ENCODE results near the gene CASP8.

DNA sequence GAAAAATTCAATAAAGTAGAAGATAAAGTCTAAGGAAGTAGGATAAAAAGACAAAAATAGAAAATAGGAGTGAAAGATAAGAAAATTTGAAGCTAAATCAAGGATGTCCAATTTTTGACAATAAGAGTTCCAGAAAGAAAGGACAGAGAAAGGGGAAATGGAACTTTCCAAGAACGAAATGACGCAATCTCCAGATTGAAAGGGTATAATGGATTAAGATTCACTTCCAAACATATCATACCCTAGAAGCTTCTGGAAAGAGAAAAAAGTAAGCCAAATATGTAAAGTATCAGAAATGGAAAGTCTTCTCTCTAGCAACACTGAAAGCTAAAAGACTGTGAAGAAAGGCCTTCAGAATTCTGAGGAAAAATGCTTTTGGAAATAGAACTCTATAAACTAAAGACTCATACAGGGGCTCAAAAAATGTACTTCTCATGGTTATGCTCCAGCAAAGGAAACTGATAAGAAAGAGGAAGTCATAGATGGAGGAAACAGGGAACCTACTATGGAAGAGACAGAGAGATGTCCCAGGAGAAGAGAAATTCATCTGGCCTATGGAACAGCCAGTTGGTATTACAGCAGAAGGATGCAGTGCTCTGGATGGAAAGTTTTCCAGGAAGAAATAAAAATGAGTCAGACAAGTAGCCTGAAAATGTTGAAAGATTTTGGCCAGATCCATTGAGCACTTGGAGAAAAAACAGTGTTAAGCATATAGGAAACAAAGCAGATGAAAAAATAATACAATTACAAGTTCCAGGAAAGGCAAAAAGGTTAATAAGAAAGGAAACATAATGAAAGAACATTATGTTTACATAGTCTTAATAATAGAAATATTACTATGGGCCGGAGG, 20.1 kb downstream of the CASP8 start:
- no peak for TF ChIP-seq ARNTL (CRISPR knock-in tag; IDR thresholded peaks at IDR 0.05; ENCODE audit: borderline replicate concordance, low read depth)
- no peak for TF ChIP-seq ISL1 (CRISPR knock-in tag; IDR thresholded peaks at IDR 0.05)
- no peak for TF ChIP-seq TOX (CRISPR knock-in tag; IDR thresholded peaks at IDR 0.05; ENCODE audit: borderline replicate concordance)
- TF ChIP-seq ZC3H10 (CRISPR knock-in tag; IDR thresholded peaks at IDR 0.05), result no peak
- TF ChIP-seq, protein P1, sequence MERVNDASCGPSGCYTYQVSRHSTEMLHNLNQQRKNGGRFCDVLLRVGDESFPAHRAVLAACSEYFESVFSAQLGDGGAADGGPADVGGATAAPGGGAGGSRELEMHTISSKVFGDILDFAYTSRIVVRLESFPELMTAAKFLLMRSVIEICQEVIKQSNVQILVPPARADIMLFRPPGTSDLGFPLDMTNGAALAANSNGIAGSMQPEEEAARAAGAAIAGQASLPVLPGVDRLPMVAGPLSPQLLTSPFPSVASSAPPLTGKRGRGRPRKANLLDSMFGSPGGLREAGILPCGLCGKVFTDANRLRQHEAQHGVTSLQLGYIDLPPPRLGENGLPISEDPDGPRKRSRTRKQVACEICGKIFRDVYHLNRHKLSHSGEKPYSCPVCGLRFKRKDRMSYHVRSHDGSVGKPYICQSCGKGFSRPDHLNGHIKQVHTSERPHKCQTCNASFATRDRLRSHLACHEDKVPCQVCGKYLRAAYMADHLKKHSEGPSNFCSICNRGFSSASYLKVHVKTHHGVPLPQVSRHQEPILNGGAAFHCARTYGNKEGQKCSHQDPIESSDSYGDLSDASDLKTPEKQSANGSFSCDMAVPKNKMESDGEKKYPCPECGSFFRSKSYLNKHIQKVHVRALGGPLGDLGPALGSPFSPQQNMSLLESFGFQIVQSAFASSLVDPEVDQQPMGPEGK (CRISPR knock-in tag; IDR thresholded peaks at IDR 0.05; ENCODE audit: borderline replicate concordance), result no peak
- no peak for TF ChIP-seq RARB (CRISPR knock-in tag; IDR thresholded peaks at IDR 0.05)
